Gastrocnemius medialis (tissue), 4 donors: Measurements from ENCODE around the gene GFOD1. TPM values are rescaled to one million over a fixed set of nuclear protein-coding genes. Genes with fewer than 3 reads are reported as not detected.

ENCODE experiments used
- ATAC-seq, 2 donors: fragments of 150-250 bp; one replicate each; pipeline ENCODE4 v1.9.1; 2016
- DNase-seq, 2 donors: peaks; one replicate each; pipeline ENCODE4 v3.0.0-alpha.2; 2019
- H3K27ac ChIP-seq, 4 donors: fragments of 200-600 bp; sonication (generic); 1 replicate in 1 of 4; 2 replicates in 3 of 4; pipeline ENCODE4 v1.5.1; 2016 to 2018; ENCODE audit warnings: mild to moderate bottlenecking in 2 of 4, moderate library complexity in 1 of 4
- H3K27me3 ChIP-seq, 3 donors: fragments of 200-600 bp; sonication (generic) in 2 of 3; 1 replicate in 1 of 3; 2 replicates in 2 of 3; pipeline versions ENCODE4 v1.5.1 to v1.6.0; 2016 to 2019; ENCODE audit warnings: mild to moderate bottlenecking in 1 of 3, moderate library complexity in 1 of 3
- H3K36me3 ChIP-seq, 2 donors: fragments of 200-600 bp; sonication (generic) in 1 of 2; one replicate each; pipeline ENCODE4 v1.5.1; 2017 to 2018
- H3K4me1 ChIP-seq, 2 donors: fragments of 200-600 bp; sonication (generic) in 1 of 2; one replicate each; pipeline ENCODE4 v1.5.1; 2016 to 2017; ENCODE audit warnings: mild to moderate bottlenecking in 2 of 2
- H3K4me3 ChIP-seq, 4 donors: fragments of 200-600 bp; sonication (generic) in 3 of 4; 1 replicate in 1 of 4; 2 replicates in 3 of 4; pipeline ENCODE4 v1.5.1; 2016 to 2019; ENCODE audit warnings: mild to moderate bottlenecking in 2 of 4
- H3K9me3 ChIP-seq, 3 donors: fragments of 200-600 bp; sonication (generic) in 2 of 3; 1 replicate in 1 of 3; 2 replicates in 2 of 3; pipeline ENCODE4 v1.5.1; 2016 to 2019
- CTCF ChIP-seq, 5 experiments: fragments of 450-650 bp in 3 of 5; fragments of 200-600 bp in 2 of 5; sonication (generic) in 2 of 5; IDR thresholded peaks in 4 of 5; conservative IDR thresholded peaks in 1 of 5; 1 replicate in 4 of 5; 2 replicates in 1 of 5; pipeline ENCODE4 v1.5.1; 2016 to 2019; ENCODE audit warnings: antibody characterized with exemption in 5 of 5, mild to moderate bottlenecking in 3 of 5, moderate library complexity in 3 of 5
- POLR2A ChIP-seq, 2 donors: fragments of 450-650 bp; IDR thresholded peaks; one replicate each; pipeline ENCODE4 v1.6.1; 2017; ENCODE audit warnings: antibody characterized with exemption in 2 of 2, mild to moderate bottlenecking in 2 of 2, moderate library complexity in 2 of 2
- in situ Hi-C, 4 donors: fragments of 200-750 bp; cut with MboI; loops; one replicate each; pipeline versions ENCODE4 v1.15.0 to v1.8.0; 2017; ENCODE audit warnings: low sequenced_read_pairs in 4 of 4
- intact Hi-C: fragments of 100-400 bp; cut with DNase I; formaldehyde crosslinking; loops from one replicate; pipeline ENCODE4 v1.15.1; 2023; ENCODE audit warnings: low total_unique reads
- total RNA-seq, 4 donors: library from RNA; depleted of rRNA; stranded (reverse); fragments of >200 nt; gene quantifications; one replicate each; pipeline versions ENCODE4 v1.1.0 to v1.2.3, GENCODE V29; 2016

GFOD1 gene
- total RNA-seq, 4 donors from 2014 or later: 9.0 to 31.8 (median 16.9) TPM

DNA sequence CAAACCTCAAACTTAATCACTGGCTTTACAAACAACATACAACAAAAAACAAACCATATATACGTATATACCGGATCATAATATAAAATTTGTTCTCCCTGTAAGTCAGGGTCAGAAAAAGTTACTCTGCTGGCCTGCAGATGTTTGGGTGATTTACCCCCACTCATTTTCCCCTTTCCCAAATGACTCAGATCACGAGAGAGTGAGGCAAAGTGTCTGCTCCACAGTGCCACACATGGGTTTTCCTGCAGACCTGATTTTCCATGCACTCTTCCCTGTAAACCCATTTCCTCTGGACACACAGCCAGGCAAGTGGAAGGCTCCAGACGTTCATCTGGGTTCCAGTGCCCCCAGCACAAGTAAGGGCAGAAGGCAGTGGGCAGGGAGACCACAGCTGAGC lies 23.5 kb downstream of the GFOD1 start:
- in situ Hi-C loops (no loop called here), intact Hi-C loops (no loop called here)
- H3K4me3 ChIP-seq: no peak overlapping the region
- no peaks in the 10 kb centered on the region for H3K9me3 ChIP-seq
- H3K27ac ChIP-seq: no peak overlapping the region
- DNase-seq: no peak
- ATAC-seq: no peak
- H3K27me3 ChIP-seq: no peaks in the 10 kb centered on the region
- H3K36me3 ChIP-seq: no peaks in the 10 kb centered on the region
- TF ChIP-seq CTCF (IDR thresholded peaks at IDR 0.05 in 4 of 5, conservative IDR thresholded peaks at IDR 0.05 in 1 of 5) (no peak), POLR2A (IDR thresholded peaks at IDR 0.05) (no peak)
- peaks cover 20 to 26% of the 10 kb centered on the region in 2 donors for H3K4me1 ChIP-seq

GRCh38 chr6:13463328-13463717 lies 24.1 kb downstream of the GFOD1 start:
- Histone ChIP-seq H3K9me3 (no peaks in the 10 kb centered on the region), H3K36me3 (no peaks in the 10 kb centered on the region), H3K27ac (no peak overlapping the region), H3K4me3 (no peak overlapping the region), H3K27me3 (no peaks in the 10 kb centered on the region), H3K4me1 (peaks cover 16 to 26% of the 10 kb centered on the region in 2 donors)
- intact Hi-C loops (no loop called here), in situ Hi-C loops (no loop called here)
- ATAC-seq (no peak), DNase-seq (no peak)
- no peak for TF ChIP-seq CTCF (IDR thresholded peaks at IDR 0.05 in 4 of 5, conservative IDR thresholded peaks at IDR 0.05 in 1 of 5)
- no peak for TF ChIP-seq POLR2A (IDR thresholded peaks at IDR 0.05)

- H3K4me1 ChIP-seq: peaks cover 15 to 25% of the 10 kb centered on the region in 2 donors
Observed at GRCh38 chr6:13462458-13463327, 24.7 kb downstream of the GFOD1 start.

DNA sequence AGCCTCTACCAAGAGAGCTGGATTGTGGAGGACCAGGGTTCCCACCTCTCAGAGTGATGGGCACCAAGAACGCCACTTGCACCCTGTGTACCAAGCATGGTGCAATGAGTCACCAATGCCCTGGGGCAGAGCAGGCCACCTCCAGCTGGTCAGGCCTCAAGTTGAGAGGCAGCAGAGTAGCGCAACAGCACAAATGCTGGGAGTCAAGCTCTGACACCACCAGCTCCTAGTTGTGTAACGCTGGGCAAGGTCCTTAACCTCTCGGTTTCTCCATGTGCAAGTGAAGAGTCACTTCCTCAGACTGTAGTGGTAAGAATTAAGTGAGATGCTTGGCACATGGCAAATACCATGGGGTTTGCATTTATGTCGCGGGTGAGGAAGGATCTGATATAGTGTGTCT lies 25.6 kb downstream of the GFOD1 start:
- H3K27me3 ChIP-seq: no peaks in the 10 kb centered on the region
- TF ChIP-seq CTCF (IDR thresholded peaks at IDR 0.05 in 4 of 5, conservative IDR thresholded peaks at IDR 0.05 in 1 of 5) (no peak), POLR2A (IDR thresholded peaks at IDR 0.05) (no peak)
- H3K4me3 ChIP-seq: no peak overlapping the region
- H3K9me3 ChIP-seq: no peaks in the 10 kb centered on the region
- H3K36me3 ChIP-seq: no peaks in the 10 kb centered on the region
- ATAC-seq (no peak), DNase-seq (no peak)
- H3K4me1 ChIP-seq: peaks cover 14 to 22% of the 10 kb centered on the region in 2 donors
- no peak overlapping the region for H3K27ac ChIP-seq
- intact Hi-C loops (no loop called here), in situ Hi-C loops (no loop called here)

More at GRCh38 chr6:13462458-13463327, 24.7 kb downstream of the GFOD1 start:
- ATAC-seq (no peak), DNase-seq (no peak)
- no peaks in the 10 kb centered on the region for H3K27me3 ChIP-seq
- no peaks in the 10 kb centered on the region for H3K9me3 ChIP-seq
- H3K36me3 ChIP-seq: no peaks in the 10 kb centered on the region
- H3K27ac ChIP-seq: no peak overlapping the region
- intact Hi-C loops (no loop called here), in situ Hi-C loops (no loop called here)
- no peak overlapping the region for H3K4me3 ChIP-seq
- TF ChIP-seq POLR2A (IDR thresholded peaks at IDR 0.05): no peak
- TF ChIP-seq CTCF (IDR thresholded peaks at IDR 0.05 in 4 of 5, conservative IDR thresholded peaks at IDR 0.05 in 1 of 5): no peak
